ENCODE data around the gene CS. TPM values are rescaled to one million over a fixed set of nuclear protein-coding genes. Genes with fewer than 3 reads are reported as not detected.

CS gene
- total RNA-seq, 4 donors from 2014 or later, result 102 to 174 (median 103) TPM

DNA sequence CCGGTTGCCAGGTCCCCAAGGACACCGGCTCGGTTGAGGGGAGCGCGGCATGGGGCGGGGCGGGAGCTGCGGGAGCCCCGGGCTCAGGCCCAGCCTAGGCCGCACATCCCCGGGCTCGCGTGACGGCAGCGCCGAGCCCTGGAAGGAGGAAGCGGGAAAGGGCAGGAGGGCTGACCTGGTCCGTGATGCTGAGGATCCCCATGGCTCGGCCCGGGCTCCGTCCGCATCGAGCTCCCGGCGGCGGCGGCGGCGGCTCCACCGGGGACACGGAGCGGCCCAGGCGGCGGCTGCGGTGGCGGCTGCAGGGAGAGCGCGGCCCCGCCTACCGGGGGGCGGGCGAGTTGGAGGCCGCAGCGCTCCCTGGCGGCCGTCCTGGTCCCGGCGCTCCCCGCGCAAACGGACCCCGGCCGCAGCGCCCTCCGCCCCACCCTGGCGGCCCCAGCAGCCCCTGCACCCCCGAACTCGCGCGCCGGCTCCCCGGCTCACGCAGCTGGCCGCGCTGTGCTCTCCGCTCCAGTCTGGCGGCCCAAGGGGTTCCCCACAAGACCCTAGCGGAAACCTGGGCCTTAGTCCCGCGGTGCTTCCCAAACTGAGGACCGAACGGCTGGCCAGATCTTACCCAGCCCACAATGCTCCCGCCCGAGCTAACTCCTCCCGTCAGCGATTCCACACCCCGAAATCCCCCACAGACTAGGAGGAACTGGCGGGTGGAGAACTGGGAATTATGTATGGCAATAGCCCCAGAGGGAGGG, 41.9 kb downstream of the CS start, which contains the start of gene ANKRD52:
Gene ANKRD52, minus strand, starts transcription at position 317 of the 752 bp plus-strand sequence. Its CDS starts 115 bp downstream, at position 202.
- Histone ChIP-seq H3K4me3 (peak within 1 kb of the TSS; percentile 82 to 96), H3K27me3 (no peaks in the 10 kb centered on the region), H3K27ac (peak within 1 kb of the TSS; percentile 70 to 96 (median 92)), H3K9me3 (no peaks in the 10 kb centered on the region), H3K36me3 (peaks cover 0 to 37% of the 10 kb centered on the region in 2 donors), H3K4me1 (peaks cover 4 to 34% (median 21%) of the 10 kb centered on the region in 3 donors)
- no peak for TF ChIP-seq EP300 (IDR thresholded peaks at IDR 0.05)
- TF ChIP-seq, protein P1, sequence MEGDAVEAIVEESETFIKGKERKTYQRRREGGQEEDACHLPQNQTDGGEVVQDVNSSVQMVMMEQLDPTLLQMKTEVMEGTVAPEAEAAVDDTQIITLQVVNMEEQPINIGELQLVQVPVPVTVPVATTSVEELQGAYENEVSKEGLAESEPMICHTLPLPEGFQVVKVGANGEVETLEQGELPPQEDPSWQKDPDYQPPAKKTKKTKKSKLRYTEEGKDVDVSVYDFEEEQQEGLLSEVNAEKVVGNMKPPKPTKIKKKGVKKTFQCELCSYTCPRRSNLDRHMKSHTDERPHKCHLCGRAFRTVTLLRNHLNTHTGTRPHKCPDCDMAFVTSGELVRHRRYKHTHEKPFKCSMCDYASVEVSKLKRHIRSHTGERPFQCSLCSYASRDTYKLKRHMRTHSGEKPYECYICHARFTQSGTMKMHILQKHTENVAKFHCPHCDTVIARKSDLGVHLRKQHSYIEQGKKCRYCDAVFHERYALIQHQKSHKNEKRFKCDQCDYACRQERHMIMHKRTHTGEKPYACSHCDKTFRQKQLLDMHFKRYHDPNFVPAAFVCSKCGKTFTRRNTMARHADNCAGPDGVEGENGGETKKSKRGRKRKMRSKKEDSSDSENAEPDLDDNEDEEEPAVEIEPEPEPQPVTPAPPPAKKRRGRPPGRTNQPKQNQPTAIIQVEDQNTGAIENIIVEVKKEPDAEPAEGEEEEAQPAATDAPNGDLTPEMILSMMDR (IDR thresholded peaks at IDR 0.05), result peak in 3 of 4 experiments; percentile 78 to 86 (median 82)
- peak; percentile 18 to 62 for TF ChIP-seq POLR2A (IDR thresholded peaks at IDR 0.05)
- no peak for TF ChIP-seq POLR2AphosphoS5 (IDR thresholded peaks at IDR 0.05)
- no CpG with 5 or more reads among the region's 78 CpGs for WGBS, 2 donors (ENCODE audit: low coverage in 1 of 2)
- peak; percentile 95 for ATAC-seq

DNA sequence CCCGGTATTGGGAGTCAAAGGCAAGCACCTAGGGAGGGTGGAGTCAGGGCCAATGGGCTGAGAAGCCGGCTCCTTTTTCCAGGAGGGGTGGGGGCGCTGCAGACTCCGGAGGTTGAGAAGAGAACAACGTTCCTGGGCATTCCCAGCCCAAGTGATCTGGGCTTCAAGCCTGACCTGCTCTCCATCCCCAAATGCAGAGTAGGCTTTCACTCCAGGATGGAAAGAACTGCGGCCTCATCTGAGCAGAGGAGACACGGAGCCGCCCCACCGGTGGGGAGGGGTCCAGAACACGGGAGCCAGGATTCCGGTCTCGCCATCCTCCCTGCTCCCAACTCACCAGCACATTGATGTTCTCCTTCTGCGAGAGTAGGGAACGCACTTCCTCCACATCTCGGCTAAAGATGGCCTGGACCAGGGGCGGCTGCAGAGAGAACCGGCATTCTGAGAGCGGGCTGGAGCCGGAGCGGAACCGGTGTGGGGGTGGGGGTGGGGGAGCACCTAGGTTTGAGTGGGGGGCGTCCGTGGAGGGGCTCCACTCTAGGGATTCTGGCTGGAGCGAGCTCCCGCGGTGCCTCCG, 42.6 kb downstream of the CS start:
- Histone ChIP-seq H3K4me1 (peaks cover 4 to 34% (median 21%) of the 10 kb centered on the region in 3 donors), H3K36me3 (peaks cover 0 to 43% of the 10 kb centered on the region in 2 donors), H3K4me3 (peak overlapping the region; percentile 82 to 96), H3K27me3 (no peaks in the 10 kb centered on the region), H3K27ac (peak overlapping the region; percentile 70 to 96 (median 92)), H3K9me3 (no peaks in the 10 kb centered on the region)
- WGBS, 2 donors (ENCODE audit: low coverage in 1 of 2), result 0% methylated on average over 4 of the region's 27 CpGs; no CpG with 5 or more reads in 1 of the 2 donors
- ATAC-seq, result no peak
- TF ChIP-seq POLR2AphosphoS5 (IDR thresholded peaks at IDR 0.05) (no peak), EP300 (IDR thresholded peaks at IDR 0.05) (no peak), POLR2A (IDR thresholded peaks at IDR 0.05) (no peak)
- TF ChIP-seq, protein P1 (IDR thresholded peaks at IDR 0.05), result no peak

DNA sequence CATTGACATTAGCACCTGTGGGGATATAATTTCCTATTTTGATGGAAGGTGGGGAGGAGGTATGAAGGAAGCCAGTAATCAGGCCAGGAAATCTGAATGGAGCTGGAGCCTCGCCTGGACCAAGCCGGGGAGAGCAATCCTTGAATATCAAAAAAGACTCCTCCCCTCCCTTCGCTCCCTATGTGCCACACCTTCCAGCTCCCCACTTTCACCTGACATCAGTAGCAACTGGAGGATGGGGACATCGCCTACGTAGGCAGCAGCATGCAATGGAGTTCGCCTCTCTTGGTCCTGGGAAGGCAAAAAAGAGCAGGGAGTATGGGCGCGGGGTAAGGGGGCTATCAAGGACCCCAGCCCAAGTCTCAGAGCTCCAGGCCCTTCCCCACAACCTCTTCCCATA, 43.1 kb downstream of the CS start:
- Histone ChIP-seq H3K9me3 (no peaks in the 10 kb centered on the region), H3K4me3 (peak overlapping the region; percentile 82 to 96), H3K27me3 (no peaks in the 10 kb centered on the region), H3K27ac (peak overlapping the region in 3 of 4 donors; percentile 88 to 96 (median 95)), H3K36me3 (peaks cover 0 to 48% of the 10 kb centered on the region in 2 donors), H3K4me1 (peaks cover 4 to 34% (median 21%) of the 10 kb centered on the region in 3 donors)
- WGBS, 2 donors (ENCODE audit: low coverage in 1 of 2), result 30% methylated on average over 6 of the region's 8 CpGs; no CpG with 5 or more reads in 1 of the 2 donors
- TF ChIP-seq POLR2AphosphoS5 (IDR thresholded peaks at IDR 0.05) (no peak), POLR2A (IDR thresholded peaks at IDR 0.05) (no peak), EP300 (IDR thresholded peaks at IDR 0.05) (no peak)
- TF ChIP-seq, protein P1 (IDR thresholded peaks at IDR 0.05), result no peak
- ATAC-seq, result no peak

DNA sequence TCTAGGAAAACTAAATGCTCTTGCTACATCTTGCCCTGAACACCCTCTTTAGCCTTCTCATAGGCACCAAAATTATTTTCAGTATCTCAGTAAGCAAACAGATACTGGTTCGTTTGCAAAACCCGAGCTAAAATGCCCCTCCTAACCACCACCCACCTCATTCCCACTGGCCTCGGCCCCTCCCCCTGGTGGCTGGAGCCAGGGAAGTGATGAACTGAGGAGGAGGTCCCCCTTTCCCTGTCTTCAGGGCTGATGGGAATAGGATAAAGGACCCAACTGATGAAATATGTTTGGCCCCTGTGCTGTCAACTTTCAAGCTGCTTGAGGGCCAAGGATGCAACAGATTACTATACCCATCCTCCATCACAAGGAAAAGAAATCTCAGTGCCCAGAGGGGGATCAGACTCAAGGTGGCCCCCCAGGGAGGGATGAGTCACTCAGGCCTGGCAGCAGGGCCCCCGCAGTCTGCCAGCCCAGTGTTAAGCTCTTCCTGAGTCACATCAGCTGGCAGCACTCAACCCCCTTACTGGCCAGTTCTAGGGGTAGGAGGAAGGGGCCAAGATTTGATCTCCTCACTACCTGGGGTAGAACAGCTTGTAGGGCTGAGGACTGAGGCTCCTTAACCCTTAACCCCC, 43.7 kb downstream of the CS start:
- H3K4me3 ChIP-seq, result peak overlapping the region in 1 of 2 donors; percentile 82
- H3K27ac ChIP-seq, result peak overlapping the region in 3 of 4 donors; percentile 1 to 95 (median 17)
- TF ChIP-seq POLR2A (IDR thresholded peaks at IDR 0.05), result no peak
- TF ChIP-seq POLR2AphosphoS5 (IDR thresholded peaks at IDR 0.05), result no peak
- TF ChIP-seq, protein P1 (IDR thresholded peaks at IDR 0.05), result no peak
- no peak for TF ChIP-seq EP300 (IDR thresholded peaks at IDR 0.05)
- no peak for ATAC-seq
- no peaks in the 10 kb centered on the region for H3K9me3 ChIP-seq
- no peaks in the 10 kb centered on the region for H3K27me3 ChIP-seq
- H3K36me3 ChIP-seq, result peaks cover 0 to 55% of the 10 kb centered on the region in 2 donors
- peaks cover 4 to 34% (median 21%) of the 10 kb centered on the region in 3 donors for H3K4me1 ChIP-seq
- 13% methylated on average over 4 of the region's 4 CpGs; no CpG with 5 or more reads in 1 of the 2 donors for WGBS, 2 donors (ENCODE audit: low coverage in 1 of 2)
